Measurements from ENCODE around the gene ADD1.
A peak's percentile ranks its signal among the peaks of the same experiment; 100 is the strongest.

The ADD1 gene

GRCh38 chr4:2843263-2843940, at the start of gene ADD1:
TSS of gene ADD1 (plus strand) at chr4:2843844. CDS start at chr4:2875916, 32,072 bp downstream.
- H3K4me3 ChIP-seq (ENCODE audit: low read depth, low read length): peak within 1 kb of the TSS; percentile 77

GRCh38 chr4:2794486-2795299, 49.0 kb upstream of the ADD1 start:
- no peak overlapping the region for H3K4me3 ChIP-seq (ENCODE audit: low read depth, low read length)

- no peak overlapping the region for H3K4me3 ChIP-seq (ENCODE audit: low read depth, low read length)
Measured at GRCh38 chr4:2795300-2795892, 48.2 kb upstream of the ADD1 start.

- H3K4me3 ChIP-seq (ENCODE audit: low read depth, low read length): no peak overlapping the region
Measured at GRCh38 chr4:2795893-2796848, 47.5 kb upstream of the ADD1 start.

GRCh38 chr4:2796849-2797544, 46.6 kb upstream of the ADD1 start:
- H3K4me3 ChIP-seq (ENCODE audit: low read depth, low read length): no peak overlapping the region

- H3K4me3 ChIP-seq (ENCODE audit: low read depth, low read length): no peak overlapping the region
Measured at GRCh38 chr4:2797545-2798305, 45.9 kb upstream of the ADD1 start.

- no peak overlapping the region for H3K4me3 ChIP-seq (ENCODE audit: low read depth, low read length)
Measured at GRCh38 chr4:2798399-2799223, 45.0 kb upstream of the ADD1 start.

GRCh38 chr4:2799224-2799911, 44.3 kb upstream of the ADD1 start:
- no peak overlapping the region for H3K4me3 ChIP-seq (ENCODE audit: low read depth, low read length)

GRCh38 chr4:2799971-2800690, 43.5 kb upstream of the ADD1 start:
- H3K4me3 ChIP-seq (ENCODE audit: low read depth, low read length): no peak overlapping the region

GRCh38 chr4:2800691-2801596, 42.7 kb upstream of the ADD1 start:
- no peak overlapping the region for H3K4me3 ChIP-seq (ENCODE audit: low read depth, low read length)

- H3K4me3 ChIP-seq (ENCODE audit: low read depth, low read length): no peak overlapping the region
Measured at GRCh38 chr4:2802618-2803531, 40.8 kb upstream of the ADD1 start.

- no peak overlapping the region for H3K4me3 ChIP-seq (ENCODE audit: low read depth, low read length)
Measured at GRCh38 chr4:2803624-2804448, 39.8 kb upstream of the ADD1 start.

- H3K4me3 ChIP-seq (ENCODE audit: low read depth, low read length): no peak overlapping the region
Measured at GRCh38 chr4:2804449-2804972, 39.1 kb upstream of the ADD1 start.

- no peak overlapping the region for H3K4me3 ChIP-seq (ENCODE audit: low read depth, low read length)
Measured at GRCh38 chr4:2804973-2805501, 38.6 kb upstream of the ADD1 start.
